DMS153 (cell line): ENCODE data around the gene IRF2BP2.

Source experiments
- DNase-seq: peaks from one replicate; lab custom pipeline; 2025; lab: John Stamatoyannopoulos, UW

IRF2BP2 gene

GRCh38 chr1:234634387-234634786, 24.4 kb upstream of the IRF2BP2 start:
- no peak for DNase-seq

- no peak for DNase-seq
Observed at GRCh38 chr1:234633246-234634003, 23.4 kb upstream of the IRF2BP2 start.

- no peak for DNase-seq
Observed at GRCh38 chr1:234632225-234632624, 22.2 kb upstream of the IRF2BP2 start.

GRCh38 chr1:234631721-234632125, 21.7 kb upstream of the IRF2BP2 start:
- no peak for DNase-seq

- no peak for DNase-seq
Observed at GRCh38 chr1:234629026-234629425, 19.0 kb upstream of the IRF2BP2 start.

DNA sequence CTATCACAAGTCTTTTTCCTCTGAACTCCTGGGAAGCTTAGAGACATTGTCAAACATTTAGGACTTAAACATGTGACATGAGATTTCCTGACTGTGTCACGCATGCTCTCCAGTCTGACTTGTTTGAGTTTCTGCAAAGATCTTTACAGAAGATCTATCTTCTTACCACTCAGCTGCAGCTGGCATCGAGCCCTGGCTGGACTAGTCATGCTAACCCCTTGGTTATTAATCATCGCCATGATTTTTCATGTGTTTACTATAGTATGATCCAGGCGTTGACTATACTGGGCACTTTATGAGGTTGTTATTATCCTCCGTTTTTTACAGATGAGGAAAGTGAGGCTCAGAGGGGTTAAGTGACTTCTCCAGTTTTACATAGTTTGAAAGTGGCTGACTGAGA, 18.1 kb upstream of the IRF2BP2 start:
- no peak for DNase-seq

GRCh38 chr1:234627009-234627950, 17.3 kb upstream of the IRF2BP2 start:
- DNase-seq = no peak

DNA sequence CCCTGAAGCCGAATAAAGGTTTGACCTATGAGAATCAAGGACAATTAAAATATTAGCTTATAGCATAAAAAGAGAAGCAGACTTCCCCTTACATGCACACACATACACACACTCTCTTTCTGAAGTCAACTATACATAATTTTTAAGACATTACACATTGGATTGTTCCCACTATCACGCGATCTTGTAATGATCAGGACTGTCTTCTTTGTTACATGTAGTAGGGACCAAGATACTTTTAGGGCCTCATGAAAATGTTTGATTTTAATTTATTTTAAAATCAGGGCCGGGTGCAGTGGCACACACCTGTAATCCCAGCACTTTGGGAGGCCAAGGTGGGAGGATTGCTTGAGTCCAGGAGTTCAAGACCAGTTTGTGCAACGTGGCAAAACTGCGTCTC, 16.4 kb upstream of the IRF2BP2 start:
- no peak for DNase-seq

- DNase-seq = no peak
Observed at GRCh38 chr1:234624724-234625117, 14.7 kb upstream of the IRF2BP2 start.

DNA sequence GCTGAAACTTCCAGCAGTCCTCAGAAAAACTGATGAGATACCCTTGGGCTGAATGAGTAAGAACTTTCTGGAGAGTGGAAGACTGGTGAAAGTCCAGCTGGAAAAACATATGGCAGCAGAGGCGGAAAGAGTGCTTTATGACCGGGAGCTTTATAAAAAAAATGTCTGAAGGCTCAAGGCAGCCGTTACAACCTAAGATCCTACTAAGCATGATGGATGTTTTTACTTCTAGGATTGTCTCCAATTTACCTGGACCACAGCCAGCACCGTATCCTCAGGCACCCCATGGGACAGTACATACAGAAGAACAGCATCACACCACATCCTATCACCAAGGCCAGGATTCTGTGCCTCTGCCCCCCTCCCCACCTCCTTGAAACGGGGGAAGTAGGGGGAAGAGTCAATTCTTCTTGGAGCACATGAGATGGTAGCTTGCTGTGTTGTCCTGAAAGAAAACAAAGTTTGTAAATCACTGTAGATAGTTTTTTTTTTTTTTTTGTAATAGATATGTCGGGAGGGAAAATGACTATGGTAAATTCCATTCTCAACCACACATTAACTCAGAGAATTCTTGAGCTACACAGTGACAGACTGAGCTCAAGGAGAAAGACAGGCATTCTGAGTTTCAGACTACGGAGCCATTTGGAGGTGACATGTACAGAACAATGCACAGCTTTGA, 11.8 kb upstream of the IRF2BP2 start:
- DNase-seq = no peak

- no peak for DNase-seq
Observed at GRCh38 chr1:234621127-234621468, 11.1 kb upstream of the IRF2BP2 start.

GRCh38 chr1:234620272-234621126, 10.5 kb upstream of the IRF2BP2 start:
- DNase-seq = no peak

DNA sequence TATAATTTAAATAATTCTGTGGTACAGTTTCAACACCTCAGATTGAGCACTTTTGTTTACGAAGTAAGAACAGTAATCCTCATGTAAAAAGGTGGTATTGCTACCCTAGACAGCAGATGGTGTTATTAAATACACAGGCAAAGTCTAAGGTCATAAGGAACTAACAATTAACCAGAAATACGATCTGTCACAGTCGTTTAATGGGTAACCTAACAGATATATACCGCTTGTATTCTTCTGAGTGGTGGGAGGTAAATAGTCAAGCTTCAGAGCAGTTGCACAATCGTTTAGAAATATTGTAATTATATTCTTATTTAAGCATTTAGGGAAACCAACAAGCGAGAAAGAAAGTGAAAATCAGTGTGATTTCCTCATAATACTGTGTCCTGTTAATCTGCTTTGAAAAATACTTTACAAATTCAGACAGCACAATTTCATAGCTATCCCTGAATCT, 9.8 kb upstream of the IRF2BP2 start:
- peak; percentile 72 for DNase-seq

GRCh38 chr1:234619071-234619480, 9.1 kb upstream of the IRF2BP2 start:
- DNase-seq = no peak

DNA sequence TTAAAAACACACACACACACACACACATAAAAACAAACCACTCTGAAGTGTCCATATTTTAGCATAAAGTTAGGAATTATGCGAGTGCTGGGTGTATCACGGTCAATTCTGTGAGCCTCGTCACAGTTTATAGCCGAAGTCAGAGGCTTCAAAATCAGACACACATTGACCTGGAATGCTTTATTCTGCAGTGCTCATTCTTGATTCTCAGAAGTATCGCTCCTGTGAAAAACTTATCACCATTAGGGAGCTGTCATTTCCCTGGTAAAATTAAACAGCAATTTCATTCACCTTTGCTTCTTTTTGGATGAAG, 8.7 kb upstream of the IRF2BP2 start:
- DNase-seq = no peak

- no peak for DNase-seq
Observed at GRCh38 chr1:234617986-234618736, 8.2 kb upstream of the IRF2BP2 start.

DNA sequence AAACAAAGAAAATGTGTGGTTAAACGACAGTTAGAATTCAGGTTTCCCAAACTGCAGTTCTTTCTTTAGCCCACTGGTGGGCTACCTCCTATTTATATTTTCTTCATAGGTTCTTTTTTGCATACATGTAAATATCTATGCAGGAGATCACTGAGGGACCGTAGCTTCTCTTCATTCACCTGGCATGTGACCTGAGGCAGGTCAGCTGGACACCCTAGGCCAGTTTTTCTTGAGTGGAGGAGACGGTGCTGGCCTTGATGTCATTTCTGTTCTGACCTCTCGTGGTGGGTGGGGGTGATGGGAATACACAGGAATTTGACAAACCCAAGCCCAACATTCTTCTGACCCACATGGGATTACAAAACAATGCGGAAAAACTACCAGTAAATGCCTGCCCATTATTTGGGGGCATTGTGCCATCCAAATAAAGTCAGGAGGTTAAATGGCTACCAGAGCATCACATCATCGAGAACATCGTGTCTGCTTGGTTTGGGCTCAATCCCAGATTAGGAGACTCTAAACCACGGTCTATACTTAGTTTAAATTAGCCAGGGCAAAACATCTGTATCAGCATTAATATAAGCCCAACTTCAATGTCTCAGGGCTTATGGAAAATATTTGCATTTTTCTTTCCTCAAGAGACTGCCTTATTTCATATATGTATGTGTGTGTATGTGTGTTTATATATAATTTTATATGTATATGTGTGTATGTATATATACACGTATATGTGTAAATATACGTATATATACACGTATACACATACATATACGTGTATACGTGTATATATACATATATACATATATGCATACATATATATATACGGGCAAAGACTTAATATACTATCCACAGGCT, 7.4 kb upstream of the IRF2BP2 start:
- DNase-seq = no peak

GRCh38 chr1:234616644-234617043, 6.7 kb upstream of the IRF2BP2 start:
- no peak for DNase-seq

DNA sequence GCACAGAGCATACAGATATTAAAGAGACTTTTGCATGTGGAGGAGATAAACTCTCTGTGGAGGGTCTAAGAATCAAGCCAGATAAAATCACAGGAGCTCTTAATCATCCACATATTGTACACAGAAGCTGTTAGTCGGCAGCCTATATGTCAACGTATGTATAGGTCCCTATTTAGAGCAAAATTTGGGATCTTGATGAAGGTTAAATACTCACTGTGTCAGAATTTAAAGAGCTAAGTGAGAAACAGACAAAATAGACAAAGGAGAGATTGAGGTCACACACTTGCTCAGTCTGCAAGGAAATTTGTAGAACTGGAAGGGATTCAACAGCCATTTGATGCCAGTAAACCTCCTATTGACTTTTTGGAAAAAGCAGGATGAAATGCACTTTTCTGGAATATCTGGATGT, 4.1 kb upstream of the IRF2BP2 start:
- DNase-seq = no peak
